Mucosa of rectum (tissue), 2 donors: ENCODE measurements around the gene UQCRQ.

Experiments
- H3K27ac ChIP-seq, 2 donors: one replicate each; pipeline ENCODE4 v1.7.0; 2013; ENCODE audit warnings: inconsistent platforms in 2 of 2, low read depth in 2 of 2, low read length in 2 of 2
- H3K27me3 ChIP-seq, 2 donors: one replicate each; pipeline ENCODE4 v1.7.0; 2013; ENCODE audit warnings: low read length in 2 of 2; ENCODE audit not compliant: control insufficient read depth in 2 of 2, insufficient read depth in 2 of 2
- H3K36me3 ChIP-seq, 2 donors: one replicate each; pipeline ENCODE4 v1.7.0; 2013; ENCODE audit warnings: low read length in 2 of 2; ENCODE audit not compliant: control insufficient read depth in 2 of 2, insufficient read depth in 2 of 2
- H3K4me1 ChIP-seq, 2 donors: one replicate each; pipeline ENCODE4 v1.7.0; 2013; ENCODE audit warnings: low read length in 2 of 2, mild to moderate bottlenecking in 1 of 2; ENCODE audit not compliant: control insufficient read depth in 2 of 2, insufficient read depth in 2 of 2
- H3K4me3 ChIP-seq, 2 donors: one replicate each; pipeline ENCODE4 v1.7.0; 2013; ENCODE audit warnings: low read length in 2 of 2
- H3K9ac ChIP-seq, 2 donors: one replicate each; pipeline ENCODE4 v1.7.0; 2013; ENCODE audit warnings: low read length in 2 of 2, low read depth in 1 of 2, mild to moderate bottlenecking in 1 of 2
- H3K9me3 ChIP-seq, 2 donors: one replicate each; pipeline ENCODE4 v1.7.0; 2013; ENCODE audit warnings: low read length in 2 of 2; ENCODE audit not compliant: control insufficient read depth in 2 of 2
- donor health status: healthy.
- donor health status: Normal muscosa, but diverticular disease.

The UQCRQ gene

GRCh38 chr5:132832612-132833011 is 33.8 kb upstream of the UQCRQ start:
- H3K4me3 ChIP-seq: no peak overlapping the region
- H3K27ac ChIP-seq: no peak overlapping the region
- H3K27me3 ChIP-seq: no peaks in the 10 kb centered on the region
- H3K36me3 ChIP-seq: peaks cover 0 to 1% of the 10 kb centered on the region in 2 donors
- no peaks in the 10 kb centered on the region for H3K9me3 ChIP-seq
- H3K4me1 ChIP-seq: peaks cover 28 to 47% of the 10 kb centered on the region in 2 donors
- no peak overlapping the region for H3K9ac ChIP-seq

- Histone ChIP-seq H3K36me3 (no peaks in the 10 kb centered on the region), H3K9me3 (no peaks in the 10 kb centered on the region), H3K9ac (no peak overlapping the region), H3K4me1 (peaks cover 33 to 53% of the 10 kb centered on the region in 2 donors), H3K27ac (no peak overlapping the region), H3K4me3 (no peak overlapping the region), H3K27me3 (no peaks in the 10 kb centered on the region)
Measured at GRCh38 chr5:132834057-132834456, 32.4 kb upstream of the UQCRQ start.

- Histone ChIP-seq H3K27me3 (no peaks in the 10 kb centered on the region), H3K9me3 (no peaks in the 10 kb centered on the region), H3K27ac (peak overlapping the region; percentile 57 to 93), H3K36me3 (no peaks in the 10 kb centered on the region), H3K4me3 (no peak overlapping the region), H3K4me1 (peaks cover 46 to 57% of the 10 kb centered on the region in 2 donors), H3K9ac (no peak overlapping the region)
Measured at GRCh38 chr5:132836852-132837251, 29.6 kb upstream of the UQCRQ start.

GRCh38 chr5:132837868-132838267 is 28.6 kb upstream of the UQCRQ start:
- Histone ChIP-seq H3K9ac (peak overlapping the region; percentile 61), H3K9me3 (no peaks in the 10 kb centered on the region), H3K4me3 (peak overlapping the region in 1 of 2 donors; percentile 39), H3K27me3 (no peaks in the 10 kb centered on the region), H3K27ac (peak overlapping the region; percentile 91 to 93), H3K4me1 (peaks cover 46 to 57% of the 10 kb centered on the region in 2 donors), H3K36me3 (no peaks in the 10 kb centered on the region)

GRCh38 chr5:132838516-132839282 is 27.7 kb upstream of the UQCRQ start:
- Histone ChIP-seq H3K27me3 (no peaks in the 10 kb centered on the region), H3K27ac (peak overlapping the region; percentile 91 to 93), H3K4me1 (peaks cover 46 to 57% of the 10 kb centered on the region in 2 donors), H3K9ac (peak overlapping the region; percentile 40 to 54), H3K4me3 (peak overlapping the region; percentile 5 to 39), H3K9me3 (no peaks in the 10 kb centered on the region), H3K36me3 (no peaks in the 10 kb centered on the region)

DNA sequence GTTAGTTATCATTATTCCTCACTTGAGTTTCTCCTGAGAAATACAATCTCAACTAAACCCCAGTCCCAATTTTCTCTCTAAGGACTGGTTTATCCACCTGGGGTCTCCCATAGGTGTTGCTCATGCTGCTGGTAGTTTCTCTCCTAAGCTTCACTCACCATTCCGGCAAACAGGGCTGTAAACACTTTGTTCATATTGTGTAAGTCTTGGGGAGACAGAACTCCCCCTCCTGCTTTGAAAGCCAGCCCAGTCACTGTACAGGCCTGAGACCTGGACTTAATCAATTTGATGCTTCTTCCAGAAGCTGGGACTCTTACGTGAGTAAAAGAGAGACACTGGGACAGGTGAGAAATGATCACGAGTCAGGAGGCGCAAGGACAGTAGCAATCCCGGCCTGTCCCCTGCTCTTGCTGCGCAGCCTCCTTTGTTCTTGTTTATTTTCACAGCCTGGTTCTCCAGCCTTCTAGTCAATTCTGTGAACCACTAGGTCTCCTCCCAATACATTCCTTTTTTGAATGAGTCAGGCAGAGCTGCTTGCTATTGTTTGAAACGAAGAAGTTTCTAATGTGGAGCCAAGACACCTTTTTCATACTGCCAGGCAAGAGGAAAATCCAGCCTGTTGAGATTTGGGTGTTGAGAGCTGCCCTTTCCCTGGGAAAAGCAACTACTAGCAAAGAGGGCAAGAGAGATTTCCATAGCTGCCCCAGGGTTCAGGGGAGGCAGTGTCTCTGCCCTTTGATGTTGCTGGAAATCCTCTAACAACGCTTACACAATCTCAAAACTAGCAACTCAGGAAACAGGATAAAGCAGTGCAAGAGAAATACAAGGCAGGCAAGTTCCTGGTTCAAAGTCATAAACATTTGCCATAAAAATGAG is 26.8 kb upstream of the UQCRQ start:
- H3K4me1 ChIP-seq: peaks cover 46 to 57% of the 10 kb centered on the region in 2 donors
- H3K27ac ChIP-seq: peak overlapping the region; percentile 91 to 93
- H3K36me3 ChIP-seq: no peaks in the 10 kb centered on the region
- no peaks in the 10 kb centered on the region for H3K27me3 ChIP-seq
- H3K9me3 ChIP-seq: no peaks in the 10 kb centered on the region
- peak overlapping the region; percentile 38 to 40 for H3K9ac ChIP-seq
- peak overlapping the region in 1 of 2 donors; percentile 5 for H3K4me3 ChIP-seq

GRCh38 chr5:132840313-132840712 is 26.1 kb upstream of the UQCRQ start:
- no peaks in the 10 kb centered on the region for H3K27me3 ChIP-seq
- H3K9ac ChIP-seq: peak overlapping the region in 1 of 2 donors; percentile 35
- peak overlapping the region; percentile 91 to 93 for H3K27ac ChIP-seq
- H3K4me1 ChIP-seq: peaks cover 46 to 55% of the 10 kb centered on the region in 2 donors
- peak overlapping the region in 1 of 2 donors; percentile 44 for H3K4me3 ChIP-seq
- no peaks in the 10 kb centered on the region for H3K9me3 ChIP-seq
- H3K36me3 ChIP-seq: no peaks in the 10 kb centered on the region

DNA sequence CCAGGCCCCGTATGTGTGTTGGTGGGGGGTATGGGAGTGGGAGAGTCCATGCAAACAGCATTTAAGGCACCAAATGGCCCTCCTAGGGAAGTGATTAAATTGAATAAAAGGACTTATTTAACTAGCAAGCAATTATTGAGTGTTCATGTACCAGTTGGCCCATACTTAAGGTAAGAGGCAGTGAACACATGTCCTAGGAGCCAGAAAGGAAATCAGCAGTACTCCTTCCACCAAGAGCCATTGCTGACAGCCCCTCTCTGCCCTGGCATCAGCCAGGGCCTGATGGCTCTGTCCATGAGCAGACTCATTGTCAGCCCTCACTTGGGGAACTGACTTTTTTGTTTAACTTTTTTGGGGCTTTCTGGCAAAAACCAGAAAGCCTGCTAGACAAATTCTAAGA is 25.5 kb upstream of the UQCRQ start:
- H3K27me3 ChIP-seq: no peaks in the 10 kb centered on the region
- no peak overlapping the region for H3K4me3 ChIP-seq
- H3K9me3 ChIP-seq: no peaks in the 10 kb centered on the region
- peaks cover 43 to 49% of the 10 kb centered on the region in 2 donors for H3K4me1 ChIP-seq
- H3K36me3 ChIP-seq: no peaks in the 10 kb centered on the region
- H3K9ac ChIP-seq: peak overlapping the region in 1 of 2 donors; percentile 35
- peak overlapping the region; percentile 91 to 93 for H3K27ac ChIP-seq

GRCh38 chr5:132841305-132841704 is 25.1 kb upstream of the UQCRQ start:
- peak overlapping the region; percentile 91 to 93 for H3K27ac ChIP-seq
- H3K36me3 ChIP-seq: no peaks in the 10 kb centered on the region
- H3K4me1 ChIP-seq: peaks cover 39 to 45% of the 10 kb centered on the region in 2 donors
- H3K9me3 ChIP-seq: no peaks in the 10 kb centered on the region
- H3K4me3 ChIP-seq: no peak overlapping the region
- H3K27me3 ChIP-seq: no peaks in the 10 kb centered on the region
- H3K9ac ChIP-seq: no peak overlapping the region

DNA sequence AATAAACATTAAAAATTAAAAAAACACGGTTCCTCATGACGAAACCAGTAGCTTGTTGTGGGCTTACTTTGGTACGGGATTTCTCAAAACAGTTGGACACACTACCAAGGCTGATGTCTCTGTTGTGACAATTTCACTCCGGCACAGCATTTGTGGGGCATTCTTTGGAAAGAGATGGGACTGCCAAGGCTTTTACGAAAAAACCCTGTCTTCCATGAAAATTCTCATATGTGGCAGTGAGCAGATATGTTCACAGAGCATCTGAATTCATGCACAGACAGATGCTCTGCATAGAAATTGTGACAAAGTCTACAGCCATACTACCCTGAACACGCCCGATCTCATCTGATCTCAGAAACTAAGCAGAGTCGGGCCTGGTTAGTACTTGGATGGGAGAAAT is 18.2 kb upstream of the UQCRQ start:
- Histone ChIP-seq H3K36me3 (no peaks in the 10 kb centered on the region), H3K27ac (no peak overlapping the region), H3K27me3 (no peaks in the 10 kb centered on the region), H3K4me1 (no peaks in the 10 kb centered on the region), H3K9me3 (no peaks in the 10 kb centered on the region), H3K9ac (no peak overlapping the region), H3K4me3 (no peak overlapping the region)
